Mucosa of gallbladder (tissue), 1 donor: Measurements from ENCODE around the gene YPEL2. TPM values are rescaled to one million over a fixed set of nuclear protein-coding genes. Genes with fewer than 3 reads are reported as not detected.

Source experiments
- DNase-seq: peaks from one replicate; pipeline ENCODE4 v3.0.0-alpha.2; 2020; ENCODE audit warnings: low spot score
- total RNA-seq: library from RNA; stranded (reverse); gene quantifications from one replicate; pipeline ENCODE4 v1.2.1, GENCODE V29; 2021
- donor health status: DM: no; HTN: no; CAD: no.

Gene YPEL2
- total RNA-seq, 1 donor from 2014 or later: 75.2 TPM

DNA sequence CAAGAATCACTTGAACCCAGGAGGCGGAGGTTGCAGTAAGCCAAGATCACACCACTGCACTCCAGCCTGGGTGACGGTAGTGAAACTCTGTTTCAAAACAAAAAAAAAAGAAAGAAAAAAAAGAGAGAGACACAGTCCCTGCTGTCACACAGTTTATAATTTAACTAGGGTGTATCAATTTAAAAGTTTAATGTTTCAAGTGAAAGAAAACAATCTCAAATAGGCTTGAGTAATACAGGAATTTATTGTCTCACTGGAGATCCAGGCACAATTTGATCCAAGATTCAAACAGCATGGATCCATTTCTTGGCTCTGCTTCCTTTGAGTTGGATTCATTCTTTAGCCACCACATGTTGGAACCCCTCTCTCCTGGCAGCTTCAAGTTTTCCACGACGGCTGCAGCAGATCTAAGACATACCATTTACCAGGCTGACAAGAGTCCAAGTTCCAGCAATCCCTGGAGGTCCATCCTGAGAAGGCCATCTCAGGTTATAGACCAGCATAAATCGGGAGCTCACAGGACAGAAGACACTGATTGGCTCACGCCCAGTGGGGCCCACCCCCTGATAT lies 97.5 kb downstream of the YPEL2 start:
- no peak for DNase-seq

DNA sequence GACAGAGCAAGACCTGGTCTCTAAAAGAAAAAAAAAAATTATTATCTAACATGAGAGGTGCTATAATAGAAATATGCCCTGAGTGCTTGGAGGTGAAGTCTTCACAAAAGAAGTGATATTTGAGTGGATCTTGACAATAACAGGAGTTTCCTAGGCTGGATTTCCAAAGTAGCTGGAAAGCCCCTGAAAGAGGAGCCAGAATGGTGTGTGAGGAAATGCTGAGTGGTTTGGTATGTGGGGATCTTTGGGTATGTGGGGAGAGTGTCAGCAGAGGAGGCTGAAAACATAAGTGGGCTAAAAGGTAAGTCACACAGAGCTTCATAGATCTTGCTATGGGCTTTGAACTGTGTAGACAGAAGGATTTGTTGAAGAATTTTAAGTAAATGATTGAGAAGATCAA lies 100.1 kb downstream of the YPEL2 start:
- DNase-seq: no peak

GRCh38 chr17:59432657-59433056 lies 101.2 kb downstream of the YPEL2 start:
- no peak for DNase-seq

DNA sequence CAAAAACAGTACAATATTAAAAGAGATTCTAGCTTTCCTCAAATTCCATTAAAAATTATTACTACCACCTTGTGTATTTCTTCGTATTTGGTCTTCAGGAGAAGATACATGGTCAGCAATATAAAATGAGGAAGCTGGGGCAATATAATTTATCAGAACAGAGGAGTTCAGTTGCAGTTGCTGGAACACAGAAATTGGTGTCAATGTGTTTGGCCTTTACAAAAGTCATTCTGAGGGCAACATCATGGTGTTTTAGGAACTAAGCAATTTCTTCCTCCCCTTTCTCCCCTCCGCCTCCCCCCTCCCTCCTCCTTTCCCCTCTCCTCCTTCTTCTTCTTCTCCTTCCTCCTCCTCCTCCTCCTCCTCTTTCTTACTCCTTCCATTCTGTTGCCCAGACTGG lies 102.1 kb downstream of the YPEL2 start:
- no peak for DNase-seq

GRCh38 chr17:59434429-59434828 lies 103.0 kb downstream of the YPEL2 start:
- DNase-seq: no peak

DNA sequence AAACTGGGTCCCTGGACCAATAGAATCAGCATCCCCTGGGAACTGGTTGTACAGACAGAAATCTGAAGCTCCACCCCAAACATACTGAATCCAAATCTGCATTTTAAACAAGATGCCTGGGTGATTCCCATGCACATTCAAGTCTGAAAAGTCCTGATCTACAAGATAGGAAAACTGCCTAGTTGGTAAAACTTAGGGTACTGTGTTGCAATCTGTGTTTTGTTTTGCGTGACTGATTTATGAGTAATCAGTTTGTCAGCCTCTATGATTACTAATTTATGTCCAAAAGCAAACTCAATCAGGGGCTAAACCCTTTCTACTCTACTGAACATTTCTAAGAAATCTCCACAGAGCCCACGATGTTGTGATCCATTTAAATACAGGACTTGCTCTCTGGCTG lies 103.8 kb downstream of the YPEL2 start:
- DNase-seq: no peak

GRCh38 chr17:59436900-59437299 lies 105.4 kb downstream of the YPEL2 start:
- no peak for DNase-seq

DNA sequence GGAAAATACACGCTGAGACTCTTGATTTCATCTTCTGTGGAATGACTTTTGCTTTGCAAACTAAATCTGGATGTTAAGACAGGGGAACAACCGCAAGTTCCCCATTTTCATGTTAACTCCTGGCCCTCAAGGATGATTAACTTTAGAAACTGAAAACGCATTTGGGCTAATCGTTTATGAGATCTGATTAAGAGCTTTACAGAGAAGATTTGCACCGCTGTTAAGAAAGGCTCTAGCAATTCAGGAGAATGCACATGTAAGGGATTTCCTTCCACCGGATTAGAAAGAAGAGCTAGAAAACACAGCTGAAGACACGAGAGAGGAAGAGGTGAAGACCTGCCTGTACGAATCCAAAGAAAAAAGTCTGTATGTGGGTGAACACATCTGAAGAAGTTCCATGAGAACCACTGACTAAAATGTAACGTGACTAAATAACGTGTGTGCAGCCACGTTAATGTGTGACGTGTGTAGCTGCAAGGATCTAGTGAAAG lies 106.4 kb downstream of the YPEL2 start:
- no peak for DNase-seq

- no peak for DNase-seq
Observed at GRCh38 chr17:59439262-59439661, 107.8 kb downstream of the YPEL2 start.

DNA sequence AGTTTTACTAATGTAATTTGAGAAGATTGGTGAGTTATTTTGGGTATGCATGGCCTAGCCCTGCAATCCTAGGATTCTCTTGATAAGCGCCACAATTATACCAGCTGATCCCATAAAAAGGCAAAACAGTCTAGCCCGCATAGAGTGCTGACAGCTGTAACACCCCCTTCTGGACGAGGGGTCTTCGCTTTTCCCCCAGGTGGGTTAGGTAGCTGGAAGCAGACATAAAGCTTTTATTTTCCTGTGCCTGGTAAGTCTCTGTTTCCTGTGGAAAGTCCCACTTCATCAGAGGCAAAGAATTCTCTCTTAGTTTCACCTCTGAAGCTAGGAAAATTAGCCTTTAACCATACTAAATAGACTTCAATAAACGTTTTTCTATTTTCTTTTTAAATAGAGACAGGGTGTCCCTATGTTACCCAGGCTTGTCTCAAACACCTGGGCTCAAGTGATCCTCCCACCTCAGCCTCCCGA lies 108.3 kb downstream of the YPEL2 start:
- no peak for DNase-seq

- peak; percentile 95 for DNase-seq
Observed at GRCh38 chr17:59440757-59441463, 109.5 kb downstream of the YPEL2 start.

DNA sequence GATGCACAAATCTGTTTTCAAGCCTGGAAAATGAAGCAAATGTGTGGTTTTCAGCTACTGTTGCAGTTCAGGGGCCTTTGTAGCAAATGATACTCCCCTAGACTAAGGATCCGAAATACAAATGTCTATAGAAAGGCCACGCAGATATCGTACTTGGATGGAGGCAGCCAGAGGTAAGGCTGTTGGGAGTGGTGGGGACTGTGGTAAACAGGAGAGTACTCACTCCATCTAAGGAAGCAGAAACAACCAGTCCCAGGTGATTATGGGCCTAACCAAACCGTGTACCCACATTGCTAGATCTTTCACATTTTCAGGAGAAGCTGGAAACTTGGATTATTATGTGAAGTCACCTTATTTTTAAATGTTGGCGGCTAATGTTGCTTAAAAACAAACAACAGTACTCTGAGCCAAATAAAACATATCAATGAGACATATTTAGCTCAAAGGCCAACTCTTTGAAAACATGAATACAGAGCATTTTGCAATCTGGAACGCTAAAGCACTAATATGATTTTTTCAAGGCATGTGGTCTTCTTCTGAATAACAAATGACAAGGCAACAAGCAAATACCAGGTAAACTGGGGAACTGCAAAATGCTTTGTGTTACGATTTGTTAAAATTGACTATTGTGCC lies 110.1 kb downstream of the YPEL2 start:
- DNase-seq: no peak

- DNase-seq: no peak
Observed at GRCh38 chr17:59443106-59443505, 111.7 kb downstream of the YPEL2 start.

Other genes with a start within 250 kb of the YPEL2 start
- gene TRIM37, start 224.8 kb upstream of the YPEL2 start, total RNA-seq: 24.8 TPM
- 20.4 TPM for gene SKA2, start 176.5 kb upstream of the YPEL2 start, total RNA-seq
- 2.0 TPM for gene PRR11, start 175.9 kb upstream of the YPEL2 start, total RNA-seq
- 11.2 TPM for gene SMG8, start 121.6 kb upstream of the YPEL2 start, total RNA-seq
- gene GDPD1, start 111.1 kb upstream of the YPEL2 start, total RNA-seq: 6.8 TPM
- 33.2 TPM for gene DHX40, start 234.0 kb downstream of the YPEL2 start, total RNA-seq